Adrenal gland (tissue), 12 donors: ENCODE measurements around the gene TEX22. TPM values are rescaled to one million over a fixed set of nuclear protein-coding genes. Genes with fewer than 3 reads are reported as not detected.

Source experiments
- DNase-seq, 7 donors: peaks; one replicate each; pipeline ENCODE4 v3.0.0-alpha.2; 2019 to 2020
- H3K27ac ChIP-seq, 5 donors: fragments of 200-600 bp; sonication (generic) in 4 of 5; 1 replicate in 3 of 5; 2 replicates in 2 of 5; pipeline versions ENCODE4 v1.5.1 to v1.8.0; 2016 to 2020; ENCODE audit warnings: mild to moderate bottlenecking in 1 of 5
- H3K27me3 ChIP-seq: fragments of 200-600 bp; 2 replicates; pipeline ENCODE4 v1.8.0; 2021
- H3K36me3 ChIP-seq, 2 donors: fragments of 200-600 bp; replicated peaks in 1 of 2; 1 replicate in 1 of 2; 2 replicates in 1 of 2; pipeline versions ENCODE4 v1.5.1 to v1.8.0; 2018 to 2022
- H3K4me1 ChIP-seq, 2 donors: fragments of 200-600 bp; replicated peaks in 1 of 2; 1 replicate in 1 of 2; 2 replicates in 1 of 2; pipeline versions ENCODE4 v1.5.1 to v1.8.0; 2018 to 2021
- H3K4me3 ChIP-seq, 4 donors: fragments of 200-600 bp; sonication (generic) in 3 of 4; one replicate each; pipeline ENCODE4 v1.5.1; 2016 to 2018
- H3K9me3 ChIP-seq, 3 donors: fragments of 200-600 bp; sonication (generic) in 1 of 3; replicated peaks in 1 of 3; 1 replicate in 2 of 3; 2 replicates in 1 of 3; pipeline versions ENCODE4 v1.5.1 to v1.8.0; 2016 to 2021
- POLR2A ChIP-seq, 2 donors: fragments of 450-650 bp; IDR thresholded peaks; one replicate each; pipeline ENCODE4 v1.6.1; 2017; ENCODE audit warnings: antibody characterized with exemption in 2 of 2, mild to moderate bottlenecking in 2 of 2, moderate library complexity in 1 of 2
- WGBS, 4 donors: extraction: QIAGEN DNeasy Blood & Tissue Kit in 2 of 4; methylation state at CpG; one replicate each; pipeline versions ENCODE4 v1.1.5 to v1.1.7; 2013 to 2017; 5-methylcytosine and 5-hydroxymethylcytosine counted together
- intact Hi-C, 2 donors: fragments of 100-400 bp; cut with DNase I; formaldehyde crosslinking; loops; one replicate each; pipeline versions ENCODE4 v1.14.1 to v1.15.0; 2022 to 2023
- polyA plus RNA-seq, 3 donors: library from polyadenylated mRNA; stranded (reverse); fragments of 200-250 nt in 2 of 3; fragments of 350-450 nt in 1 of 3; fragmentation: Illumina TruSeq in 1 of 3; extraction: RNeasy Lipid Tissue Mini Kit (QIAGEN cat#74804) in 1 of 3; gene quantifications; one replicate each; pipeline ENCODE4 v1.2.3, GENCODE V29; 2013 to 2014
- total RNA-seq, 9 donors: library from RNA; depleted of rRNA in 4 of 9; stranded (reverse); fragments of >200 nt in 4 of 9; fragments of 120-200 nt in 1 of 9; fragmentation: NEBNext Ultra II Directional in 1 of 9; extraction: Animal tissue kit (Norgen Biotek cat#: 25700) in 1 of 9; gene quantifications; one replicate each; pipeline versions ENCODE4 v1.1.0 to v1.2.4, GENCODE V29; 2013 to 2023
- TF ChIP-seq, protein P1 (sequence below), 6 experiments: fragments of 450-650 bp in 4 of 6; fragments of 200-600 bp in 2 of 6; sonication (generic) in 1 of 6; IDR thresholded peaks; 1 replicate in 5 of 6; 2 replicates in 1 of 6; pipeline versions ENCODE4 v1.5.1 to v1.8.0; 2016 to 2021; ENCODE audit warnings: antibody characterized with exemption in 6 of 6, mild to moderate bottlenecking in 2 of 6, moderate library complexity in 1 of 6
- donor health status: healthy with polysubstance abuse.
- donor health status: Bipolar disorder and iron deficiency.
- donor health status: DM: yes; HTN: yes; CAD: no.
- donor health status: DM: no; HTN: no; CAD: no.
- donor health status: DM: no; HTN: no; CAD: no.
- donor health status: DM: yes; HTN: yes; CAD: no.

TEX22 gene
- total and polyA plus RNA-seq, 12 donors, result 0.17 to 2.8 (median 0.38) TPM; not detected in 3

DNA sequence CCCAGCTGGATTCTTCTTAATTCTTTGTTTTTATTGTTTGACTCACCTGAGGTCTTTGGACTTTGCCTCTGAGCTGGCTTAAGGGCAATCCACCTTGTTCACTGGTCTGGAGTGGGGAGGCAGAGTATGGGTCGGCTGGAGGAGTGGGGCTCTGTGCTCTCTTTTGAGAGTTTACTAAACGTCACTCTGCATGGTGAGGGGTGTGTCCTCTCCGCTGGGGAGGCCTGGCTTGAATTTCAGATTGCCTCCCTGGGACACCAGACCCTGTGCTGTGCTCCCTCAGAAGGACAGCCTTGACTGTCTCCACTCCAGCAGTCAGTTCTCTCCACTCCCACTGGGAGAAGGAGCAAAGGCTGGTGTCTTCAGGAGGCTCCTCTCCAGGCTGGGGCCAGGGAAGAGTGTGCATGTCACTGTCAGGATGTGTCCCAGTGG, 19.4 kb downstream of the TEX22 start:
- H3K4me1 ChIP-seq, result peaks cover 14 to 23% of the 10 kb centered on the region in 2 donors
- intact Hi-C loops, result no loop called here
- no peak overlapping the region for H3K27ac ChIP-seq
- peaks cover 1% of the 10 kb centered on the region for H3K27me3 ChIP-seq
- no peaks in the 10 kb centered on the region for H3K36me3 ChIP-seq
- H3K4me3 ChIP-seq, result no peak overlapping the region
- no peak for DNase-seq
- no peak for TF ChIP-seq POLR2A (IDR thresholded peaks at IDR 0.05)
- TF ChIP-seq, protein P1, sequence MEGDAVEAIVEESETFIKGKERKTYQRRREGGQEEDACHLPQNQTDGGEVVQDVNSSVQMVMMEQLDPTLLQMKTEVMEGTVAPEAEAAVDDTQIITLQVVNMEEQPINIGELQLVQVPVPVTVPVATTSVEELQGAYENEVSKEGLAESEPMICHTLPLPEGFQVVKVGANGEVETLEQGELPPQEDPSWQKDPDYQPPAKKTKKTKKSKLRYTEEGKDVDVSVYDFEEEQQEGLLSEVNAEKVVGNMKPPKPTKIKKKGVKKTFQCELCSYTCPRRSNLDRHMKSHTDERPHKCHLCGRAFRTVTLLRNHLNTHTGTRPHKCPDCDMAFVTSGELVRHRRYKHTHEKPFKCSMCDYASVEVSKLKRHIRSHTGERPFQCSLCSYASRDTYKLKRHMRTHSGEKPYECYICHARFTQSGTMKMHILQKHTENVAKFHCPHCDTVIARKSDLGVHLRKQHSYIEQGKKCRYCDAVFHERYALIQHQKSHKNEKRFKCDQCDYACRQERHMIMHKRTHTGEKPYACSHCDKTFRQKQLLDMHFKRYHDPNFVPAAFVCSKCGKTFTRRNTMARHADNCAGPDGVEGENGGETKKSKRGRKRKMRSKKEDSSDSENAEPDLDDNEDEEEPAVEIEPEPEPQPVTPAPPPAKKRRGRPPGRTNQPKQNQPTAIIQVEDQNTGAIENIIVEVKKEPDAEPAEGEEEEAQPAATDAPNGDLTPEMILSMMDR (IDR thresholded peaks at IDR 0.05), result no peak
- no peaks in the 10 kb centered on the region for H3K9me3 ChIP-seq
- 85 to 100% (median 99%) methylated on average over 2 to 3 of the region's 3 CpGs for WGBS, 4 donors

GRCh38 chr14:105418269-105419194, 20.2 kb downstream of the TEX22 start:
- intact Hi-C loops, result no loop called here
- 64 to 82% (median 81%) methylated on average over 13 to 19 of the region's 19 CpGs for WGBS, 4 donors
- H3K27me3 ChIP-seq, result no peaks in the 10 kb centered on the region
- TF ChIP-seq, protein P1 (IDR thresholded peaks at IDR 0.05), result no peak
- TF ChIP-seq POLR2A (IDR thresholded peaks at IDR 0.05), result no peak
- no peaks in the 10 kb centered on the region for H3K36me3 ChIP-seq
- no peak for DNase-seq
- H3K27ac ChIP-seq, result no peak overlapping the region
- H3K4me3 ChIP-seq, result peak overlapping the region in 1 of 4 donors; percentile 87
- peaks cover 14 to 23% of the 10 kb centered on the region in 2 donors for H3K4me1 ChIP-seq
- no peaks in the 10 kb centered on the region for H3K9me3 ChIP-seq

DNA sequence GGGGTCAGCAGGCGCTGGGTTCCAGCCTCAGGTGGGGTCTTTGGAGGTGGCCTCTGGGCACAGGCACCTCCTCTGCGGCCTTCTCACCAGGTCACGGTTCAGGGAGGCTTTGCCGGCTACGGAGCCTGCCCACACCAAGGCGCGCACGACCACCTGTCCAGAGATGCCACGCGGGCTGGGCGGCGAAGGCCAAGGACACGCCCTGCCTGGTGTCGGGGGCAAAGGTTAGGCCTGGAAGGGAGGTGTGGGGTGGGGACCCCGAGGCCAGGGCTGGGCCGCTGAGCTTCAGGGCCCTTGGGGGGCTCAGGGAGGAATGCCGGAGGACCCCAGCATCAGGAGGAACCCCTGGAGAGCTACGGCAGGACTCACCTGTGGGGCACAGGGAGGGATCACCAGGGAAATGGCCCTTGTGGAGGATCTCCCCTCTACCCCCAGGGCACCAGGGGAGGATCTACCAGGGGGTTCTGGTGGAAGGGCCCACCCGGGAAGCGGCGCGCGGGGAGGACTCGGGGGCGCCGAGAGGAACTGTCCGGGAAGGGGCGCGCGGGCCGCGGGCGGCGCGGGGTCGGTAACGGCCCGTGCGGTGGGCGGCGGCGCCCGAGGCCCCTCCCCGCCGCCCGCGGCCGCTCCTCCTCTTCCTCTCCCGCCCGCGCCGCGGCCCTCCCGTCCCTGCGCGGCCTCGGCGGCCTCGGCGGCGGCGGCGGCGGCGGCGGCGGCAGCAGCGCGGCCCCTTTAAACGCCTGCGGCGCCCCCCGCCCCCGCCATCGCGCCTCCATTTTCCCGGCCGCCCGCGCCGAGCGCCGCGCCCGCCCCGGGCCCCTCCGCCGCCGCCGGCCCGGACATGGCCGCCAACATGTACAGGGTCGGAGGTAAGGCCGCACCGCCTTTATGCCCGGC, 21.1 kb downstream of the TEX22 start, which contains the start of gene MTA1:
MTA1 (plus strand) TSS at position 633 of the 897 bp plus-strand sequence; CDS start at position 842, 209 bp downstream.
- Histone ChIP-seq H3K4me1 (peaks cover 14 to 23% of the 10 kb centered on the region in 2 donors), H3K9me3 (no peaks in the 10 kb centered on the region), H3K4me3 (peak within 1 kb of the TSS; percentile 33 to 87 (median 62)), H3K27me3 (no peaks in the 10 kb centered on the region), H3K36me3 (no peaks in the 10 kb centered on the region), H3K27ac (peak within 1 kb of the TSS in 4 of 5 donors; percentile 0 to 76 (median 58))
- 4 to 43% (median 4%) methylated on average over 1 to 79 of the region's 96 CpGs; no CpG with 5 or more reads in 1 of the 4 donors for WGBS, 4 donors
- intact Hi-C loops, result no loop called here
- peak in 2 of 7 donors; percentile 40 to 44 for DNase-seq
- TF ChIP-seq, protein P1 (IDR thresholded peaks at IDR 0.05), result no peak
- TF ChIP-seq POLR2A (IDR thresholded peaks at IDR 0.05), result no peak
